ENCODE measurements around the gene CRLF2. TPM values are rescaled to one million over a fixed set of nuclear protein-coding genes. Genes with fewer than 3 reads are reported as not detected.
"Not testable (repeated sequence)": the region's sequence is repeated elsewhere in the genome, so short reads cannot be mapped to it uniquely, and the experiment has no call there.

CRLF2 gene
- total and polyA plus RNA-seq, 10 of the 15 experiments (the other 5 are each of a cell fraction or from before 2014, with no cell fraction given): 2.7 to 7.2 (median 4.5) TPM

DNA sequence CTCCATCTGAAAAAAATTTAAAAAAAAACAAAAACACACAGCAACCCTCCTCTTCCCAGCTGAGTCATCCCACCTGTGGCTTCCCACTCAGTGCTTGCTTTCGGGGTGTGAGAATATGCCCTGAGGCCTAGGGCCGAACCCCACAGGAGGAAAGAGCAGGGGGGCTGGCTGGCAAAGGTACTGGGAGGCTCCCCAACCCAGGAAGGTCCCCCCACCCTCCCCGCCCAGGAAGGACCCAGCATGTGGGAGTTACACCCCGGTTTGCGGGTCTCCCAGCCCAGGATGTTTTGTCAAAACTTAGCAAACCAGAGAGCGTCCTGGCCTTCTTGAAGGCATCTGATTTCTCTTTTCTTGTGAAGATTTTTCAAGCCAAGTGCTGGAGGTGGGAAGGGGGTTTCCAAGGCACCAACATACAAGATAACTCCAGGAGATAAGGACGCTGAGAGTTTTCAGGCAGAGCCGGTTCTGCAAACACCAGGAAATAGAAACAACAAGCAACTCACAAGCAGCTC is 30.5 kb upstream of the CRLF2 start (continued):
- TF ChIP-seq YY1 (IDR thresholded peaks at IDR 0.05; ENCODE audit: low read depth, low read length) (no peak), NFIC (IDR thresholded peaks at IDR 0.05; ENCODE audit: low read depth, low read length) (peak; percentile 6; the same call in 1 of the 2 replicates), PAX5 (IDR thresholded peaks at IDR 0.05; ENCODE audit: borderline replicate concordance, low read depth, low read length) (peak; percentile 24; the same call in 1 of the 2 replicates), BCL11A (IDR thresholded peaks at IDR 0.05; ENCODE audit: low read depth, low read length) (0 out of 2 replicates have a peak, but pooled peaks have one; percentile 32), IKZF2 (IDR thresholded peaks at IDR 0.05) (peak; percentile 42 to 51; a peak in 3 of 4 replicates), JUNB (IDR thresholded peaks at IDR 0.05) (peak; percentile 41; the same call in 1 of the 2 replicates), ZBTB40 (IDR thresholded peaks at IDR 0.05; ENCODE audit: borderline replicate concordance) (no peak), IKZF1 (conservative IDR thresholded peaks at IDR 0.05) (peak; percentile 45; the same call in 1 of the 2 replicates), ETV6 (conservative IDR thresholded peaks at IDR 0.05 in 1 of 2, IDR thresholded peaks at IDR 0.05 in 1 of 2; ENCODE audit: borderline replicate concordance in 1 of 2, low read depth in 1 of 2) (peak in 1 of 2 experiments; percentile 45; a peak in 2 of 4 replicates), ZNF274 (IDR thresholded peaks at IDR 0.05; ENCODE audit: insufficient read depth, insufficient read length) (no peak), RELB (IDR thresholded peaks at IDR 0.05; ENCODE audit: low read depth) (0 out of 2 replicates have a peak, but pooled peaks have one; percentile 28)

DNA sequence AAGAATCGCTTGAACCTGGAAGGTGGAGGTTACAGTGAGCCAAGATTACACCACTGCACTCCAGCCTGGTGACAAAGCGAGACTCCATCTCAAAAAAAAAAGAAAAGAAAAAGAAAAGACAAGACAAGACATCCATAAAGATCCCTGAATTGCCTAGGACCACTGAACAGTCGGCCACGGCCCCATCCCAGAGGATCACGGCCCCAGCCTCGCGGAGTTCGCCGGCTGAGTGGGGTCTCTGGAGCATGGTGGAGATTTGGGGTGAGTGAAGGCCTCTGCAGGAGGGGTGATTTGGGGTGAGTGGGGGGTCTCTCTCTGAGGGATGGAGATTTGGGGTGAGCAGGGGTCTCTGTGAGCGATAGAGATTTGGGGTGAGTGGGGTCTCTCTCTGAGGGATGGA is 28.1 kb upstream of the CRLF2 start:
- H2AFZ ChIP-seq (ENCODE audit: control insufficient read depth, low read depth, low read length); H3K27ac ChIP-seq (ENCODE audit: control insufficient read depth, insufficient read depth); BruUV-seq (replicated peaks); H3K9me3 ChIP-seq (replicated peaks; ENCODE audit: control insufficient read depth, insufficient read depth, low read length); RAD21 ChIA-PET (ENCODE audit: unreplicated experiment); H3K4me1 ChIP-seq (ENCODE audit: control insufficient read depth, insufficient read depth, low read length); POLR2A ChIA-PET; H3K9ac ChIP-seq (ENCODE audit: control insufficient read depth, insufficient read depth, low read length); H4K20me1 ChIP-seq (ENCODE audit: control insufficient read depth, insufficient read depth); CTCF ChIA-PET; SMC1A ChIA-PET (ENCODE audit: uncharacterized antibody, unreplicated experiment); ATAC-seq; H3K4me3 ChIP-seq; H3K36me3 ChIP-seq (ENCODE audit: control insufficient read depth in 2 of 2, insufficient read depth in 2 of 2, low read length in 1 of 2); in situ Hi-C loops (cut with MboI); H3K79me2 ChIP-seq (ENCODE audit: control insufficient read depth, insufficient read depth, low read length); FAIRE-seq; DNase-seq (ENCODE audit: low read depth, low spot score); H3K27me3 ChIP-seq (replicated peaks in 1 of 2; ENCODE audit: control insufficient read depth in 2 of 2, insufficient read depth in 2 of 2, low read length in 1 of 2): not testable (repeated sequence)
- 82% methylated on average over 9 of the region's 10 CpGs for WGBS (ENCODE audit: insufficient coverage, insufficient replicate concordance, low lambda C conversion rate, missing lambda C conversion rate)
- H3K4me2 ChIP-seq (ENCODE audit: control insufficient read depth, insufficient read depth): 0 out of 2 replicates have a peak overlapping the region, but pooled peaks have one; percentile 3
- intact Hi-C loops (cut with micrococcal nuclease; ENCODE audit: unreplicated experiment): loop anchor here (5.0 to 10.0 kb wide), 2 partner anchors 83 to 926 kb away; partner anchors contain the start of gene GTPBP6

Measured in GM12878 (cell line).